ENCODE data around the gene PRKAG3. TPM values are rescaled to one million over a fixed set of nuclear protein-coding genes. Genes with fewer than 3 reads are reported as not detected.

PRKAG3 gene
- total RNA-seq, 4 donors from 2014 or later, result not detected

DNA sequence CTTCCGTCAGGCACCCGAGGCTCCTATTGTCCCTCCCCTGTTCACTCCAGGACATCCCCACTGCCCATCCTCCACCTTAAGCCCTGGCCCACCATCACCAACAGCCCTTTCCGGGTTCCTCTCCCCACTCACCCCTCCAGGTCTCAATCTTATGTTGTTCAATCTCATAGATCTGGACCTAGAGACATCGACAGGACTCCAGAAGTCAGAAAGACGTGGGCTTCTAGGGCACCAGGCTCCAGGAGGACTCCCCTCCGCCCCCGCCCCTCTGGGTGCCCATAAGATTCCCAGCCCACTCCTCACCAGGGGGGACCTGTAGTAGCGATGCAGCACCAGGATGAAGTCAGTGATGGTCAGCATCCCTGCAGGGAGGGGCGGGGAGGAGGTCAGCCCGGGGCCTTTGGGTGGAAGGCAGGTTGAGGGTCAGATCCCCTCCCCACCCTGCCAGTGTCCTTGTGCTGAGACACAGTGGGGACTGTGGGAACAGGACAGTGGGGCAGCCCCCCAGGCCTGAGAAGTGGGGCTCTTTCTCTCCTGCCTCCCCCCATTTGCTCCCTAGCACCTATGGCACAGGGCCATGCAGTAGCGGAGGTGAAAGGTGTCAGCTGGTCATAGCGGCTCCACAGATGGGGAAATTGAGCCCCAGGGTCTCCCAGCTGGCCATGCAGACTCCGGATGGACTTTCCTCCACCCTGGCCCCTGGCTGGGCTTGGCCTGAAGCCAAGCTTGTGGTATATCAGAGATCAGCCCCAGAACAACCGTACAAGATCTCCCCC lies 3.7 kb downstream of the PRKAG3 start:
- intact Hi-C loops (cut with DNase I), result no loop called here
- Histone ChIP-seq H3K9me3 (no peaks in the 10 kb centered on the region), H3K4me1 (peaks cover 0 to 20% (median 0%) of the 10 kb centered on the region in 3 donors), H3K27me3 (peaks cover 0 to 39% (median 0%) of the 10 kb centered on the region in 4 donors), H3K4me3 (no peak overlapping the region), H3K27ac (no peak overlapping the region), H3K36me3 (no peaks in the 10 kb centered on the region)
- TF ChIP-seq, protein P1, sequence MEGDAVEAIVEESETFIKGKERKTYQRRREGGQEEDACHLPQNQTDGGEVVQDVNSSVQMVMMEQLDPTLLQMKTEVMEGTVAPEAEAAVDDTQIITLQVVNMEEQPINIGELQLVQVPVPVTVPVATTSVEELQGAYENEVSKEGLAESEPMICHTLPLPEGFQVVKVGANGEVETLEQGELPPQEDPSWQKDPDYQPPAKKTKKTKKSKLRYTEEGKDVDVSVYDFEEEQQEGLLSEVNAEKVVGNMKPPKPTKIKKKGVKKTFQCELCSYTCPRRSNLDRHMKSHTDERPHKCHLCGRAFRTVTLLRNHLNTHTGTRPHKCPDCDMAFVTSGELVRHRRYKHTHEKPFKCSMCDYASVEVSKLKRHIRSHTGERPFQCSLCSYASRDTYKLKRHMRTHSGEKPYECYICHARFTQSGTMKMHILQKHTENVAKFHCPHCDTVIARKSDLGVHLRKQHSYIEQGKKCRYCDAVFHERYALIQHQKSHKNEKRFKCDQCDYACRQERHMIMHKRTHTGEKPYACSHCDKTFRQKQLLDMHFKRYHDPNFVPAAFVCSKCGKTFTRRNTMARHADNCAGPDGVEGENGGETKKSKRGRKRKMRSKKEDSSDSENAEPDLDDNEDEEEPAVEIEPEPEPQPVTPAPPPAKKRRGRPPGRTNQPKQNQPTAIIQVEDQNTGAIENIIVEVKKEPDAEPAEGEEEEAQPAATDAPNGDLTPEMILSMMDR (IDR thresholded peaks at IDR 0.05), result no peak
- no peak for TF ChIP-seq POLR2A (IDR thresholded peaks at IDR 0.05)
- 58 to 76% methylated on average over 7 to 11 of the region's 14 CpGs for WGBS, 2 donors
- DNase-seq, result no peak

DNA sequence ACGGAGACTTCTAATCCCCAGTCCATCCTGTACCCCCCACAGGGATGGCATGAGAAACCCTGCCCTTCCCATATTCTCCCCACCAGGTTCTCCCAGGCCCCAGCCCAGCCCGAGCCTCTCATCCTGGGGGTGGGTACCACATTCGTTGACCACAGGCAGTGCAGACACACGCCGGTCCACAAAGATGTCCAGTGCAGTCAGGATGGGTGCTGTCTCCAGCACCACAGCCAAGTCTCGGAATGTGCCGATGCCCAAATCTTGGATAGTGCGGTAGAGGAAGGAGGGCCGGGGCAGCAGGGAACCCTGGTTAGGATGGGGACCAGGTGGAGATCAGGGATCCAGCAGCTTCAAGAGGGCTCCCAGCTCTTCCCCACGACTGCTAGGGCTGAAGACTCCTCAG lies 4.8 kb downstream of the PRKAG3 start:
- Histone ChIP-seq H3K27me3 (peaks cover 0 to 28% (median 0%) of the 10 kb centered on the region in 4 donors), H3K4me1 (peaks cover 0 to 10% (median 0%) of the 10 kb centered on the region in 3 donors), H3K4me3 (no peak overlapping the region), H3K36me3 (no peaks in the 10 kb centered on the region), H3K27ac (no peak overlapping the region), H3K9me3 (no peaks in the 10 kb centered on the region)
- intact Hi-C loops (cut with DNase I), result no loop called here
- 80 to 100% methylated on average over 1 to 2 of the region's 10 CpGs for WGBS, 2 donors
- TF ChIP-seq, protein P1 (IDR thresholded peaks at IDR 0.05), result no peak
- TF ChIP-seq POLR2A (IDR thresholded peaks at IDR 0.05), result no peak
- DNase-seq, result no peak

DNA sequence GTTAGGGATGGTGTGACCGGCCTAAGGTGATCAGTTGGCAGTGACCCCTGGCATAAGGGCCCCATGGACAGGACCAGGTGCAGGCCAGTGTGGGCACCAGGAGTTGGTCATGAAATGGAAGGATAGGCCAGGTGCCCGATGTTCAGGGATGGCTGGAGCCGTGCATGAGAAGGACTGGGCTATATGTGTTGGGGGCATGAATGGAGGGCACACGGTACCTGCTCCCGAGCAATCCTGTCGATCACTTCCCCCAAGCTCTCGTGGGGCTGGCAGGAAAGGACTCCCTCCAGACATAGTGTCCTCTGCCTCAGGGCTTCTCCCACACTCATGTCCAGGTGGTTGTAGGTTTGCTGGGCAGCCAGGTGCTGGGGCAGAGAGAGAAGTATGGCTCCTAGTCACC lies 7.6 kb downstream of the PRKAG3 start:
- DNase-seq, result no peak
- peaks cover 0 to 11% (median 0%) of the 10 kb centered on the region in 4 donors for H3K27me3 ChIP-seq
- H3K9me3 ChIP-seq, result no peaks in the 10 kb centered on the region
- no peak overlapping the region for H3K27ac ChIP-seq
- H3K4me3 ChIP-seq, result no peak overlapping the region
- intact Hi-C loops (cut with DNase I), result no loop called here
- H3K36me3 ChIP-seq, result peaks cover 0 to 5% (median 0%) of the 10 kb centered on the region in 3 donors
- 90 to 100% methylated on average over 2 to 4 of the region's 7 CpGs for WGBS, 2 donors
- TF ChIP-seq, protein P1 (IDR thresholded peaks at IDR 0.05), result no peak
- no peak for TF ChIP-seq POLR2A (IDR thresholded peaks at IDR 0.05)
- H3K4me1 ChIP-seq, result no peaks in the 10 kb centered on the region

DNA sequence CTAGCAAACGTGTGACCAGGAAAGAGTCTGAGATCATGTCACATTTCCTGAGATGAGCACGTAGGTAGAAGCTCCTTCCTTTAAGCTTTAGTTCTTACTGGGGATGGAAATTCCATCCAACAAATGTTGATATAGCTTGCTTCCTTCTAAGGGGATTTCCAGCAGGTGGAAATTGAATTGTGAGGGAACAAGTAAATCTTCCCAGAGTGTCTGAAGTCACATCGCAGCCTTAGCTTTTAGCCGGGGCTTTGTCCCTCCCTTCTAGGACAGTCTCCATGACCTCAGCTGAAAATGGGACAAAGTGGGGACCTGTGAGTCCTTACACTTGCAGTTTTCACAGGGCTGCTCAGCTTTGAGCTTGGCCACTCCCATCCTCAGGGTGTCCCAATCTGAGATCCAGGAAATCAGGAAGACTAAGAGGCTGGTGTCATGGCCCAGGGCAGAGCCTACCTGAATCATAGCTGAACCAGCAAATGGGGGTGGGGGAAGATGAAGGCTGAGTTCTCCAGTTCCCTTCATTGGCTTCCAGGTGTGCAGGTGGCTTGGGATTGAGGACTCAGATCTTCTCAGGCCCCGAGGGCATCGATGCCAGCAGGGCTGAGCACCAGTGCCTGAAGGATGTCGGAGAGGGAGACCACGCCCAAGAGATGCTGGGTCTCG lies 8.3 kb downstream of the PRKAG3 start:
- no peak for DNase-seq
- Histone ChIP-seq H3K27me3 (peaks cover 0 to 7% (median 0%) of the 10 kb centered on the region in 4 donors), H3K27ac (no peak overlapping the region), H3K9me3 (no peaks in the 10 kb centered on the region), H3K4me3 (no peak overlapping the region), H3K4me1 (no peaks in the 10 kb centered on the region), H3K36me3 (peaks cover 0 to 12% (median 0%) of the 10 kb centered on the region in 3 donors)
- intact Hi-C loops (cut with DNase I), result no loop called here
- TF ChIP-seq, protein P1 (IDR thresholded peaks at IDR 0.05), result no peak
- no peak for TF ChIP-seq POLR2A (IDR thresholded peaks at IDR 0.05)
- 61 to 76% methylated on average over 4 to 8 of the region's 9 CpGs for WGBS, 2 donors

DNA sequence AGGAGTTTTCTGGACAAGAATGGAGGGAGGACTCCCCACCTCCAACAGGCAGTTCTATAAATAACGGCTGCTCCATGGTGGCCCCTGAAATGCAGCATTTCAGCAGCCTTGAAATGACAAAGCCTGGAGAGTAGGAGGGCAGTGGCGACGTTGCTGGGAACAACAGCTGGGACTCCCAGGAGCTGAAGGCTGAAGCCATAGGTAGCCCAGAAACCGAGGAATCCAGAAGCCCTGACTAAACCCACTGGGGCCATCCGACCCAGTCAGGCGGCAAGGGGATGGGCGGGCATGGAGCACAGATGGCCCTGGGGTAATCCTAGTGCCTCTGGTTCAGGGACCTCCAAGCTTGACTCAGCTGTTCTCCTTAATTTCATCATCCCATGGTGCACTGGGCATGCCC lies 9.0 kb downstream of the PRKAG3 start:
- no peaks in the 10 kb centered on the region for H3K27me3 ChIP-seq
- WGBS, 2 donors, result 74 to 83% methylated on average over 3 of the region's 7 CpGs
- DNase-seq, result no peak
- H3K4me1 ChIP-seq, result no peaks in the 10 kb centered on the region
- H3K27ac ChIP-seq, result no peak overlapping the region
- H3K36me3 ChIP-seq, result peaks cover 0 to 17% (median 0%) of the 10 kb centered on the region in 3 donors
- H3K9me3 ChIP-seq, result no peaks in the 10 kb centered on the region
- intact Hi-C loops (cut with DNase I), result no loop called here
- TF ChIP-seq, protein P1 (IDR thresholded peaks at IDR 0.05), result no peak
- no peak for TF ChIP-seq POLR2A (IDR thresholded peaks at IDR 0.05)
- no peak overlapping the region for H3K4me3 ChIP-seq

Measured in esophagus squamous epithelium (tissue), 5 donors.